ENCODE measurements around the gene SEMA3C.

SEMA3C gene

GRCh38 chr7:80882213-80882801 lies 36.5 kb downstream of the SEMA3C start:
- H3K9me3 ChIP-seq (ENCODE audit: control insufficient read depth, low read depth, low read length): no peaks in the 10 kb centered on the region
- H3K27me3 ChIP-seq (ENCODE audit: control insufficient read depth, insufficient read depth, low read length): no peaks in the 10 kb centered on the region
- no peaks in the 10 kb centered on the region for H3K4me1 ChIP-seq (ENCODE audit: control insufficient read depth, low read depth, low read length)
- no peak overlapping the region for H3K9ac ChIP-seq (ENCODE audit: low read length)
- H3K27ac ChIP-seq (ENCODE audit: low read length): no peak overlapping the region
- no peaks in the 10 kb centered on the region for H3K36me3 ChIP-seq (ENCODE audit: control insufficient read depth, low read depth, low read length)
- no peak overlapping the region for H3K4me3 ChIP-seq (ENCODE audit: low read length)

GRCh38 chr7:80881351-80881900 lies 37.4 kb downstream of the SEMA3C start:
- Histone ChIP-seq H3K27ac (ENCODE audit: low read length) (no peak overlapping the region), H3K9me3 (ENCODE audit: control insufficient read depth, low read depth, low read length) (no peaks in the 10 kb centered on the region), H3K27me3 (ENCODE audit: control insufficient read depth, insufficient read depth, low read length) (no peaks in the 10 kb centered on the region), H3K36me3 (ENCODE audit: control insufficient read depth, low read depth, low read length) (no peaks in the 10 kb centered on the region), H3K4me3 (ENCODE audit: low read length) (no peak overlapping the region), H3K9ac (ENCODE audit: low read length) (no peak overlapping the region), H3K4me1 (ENCODE audit: control insufficient read depth, low read depth, low read length) (no peaks in the 10 kb centered on the region)

DNA sequence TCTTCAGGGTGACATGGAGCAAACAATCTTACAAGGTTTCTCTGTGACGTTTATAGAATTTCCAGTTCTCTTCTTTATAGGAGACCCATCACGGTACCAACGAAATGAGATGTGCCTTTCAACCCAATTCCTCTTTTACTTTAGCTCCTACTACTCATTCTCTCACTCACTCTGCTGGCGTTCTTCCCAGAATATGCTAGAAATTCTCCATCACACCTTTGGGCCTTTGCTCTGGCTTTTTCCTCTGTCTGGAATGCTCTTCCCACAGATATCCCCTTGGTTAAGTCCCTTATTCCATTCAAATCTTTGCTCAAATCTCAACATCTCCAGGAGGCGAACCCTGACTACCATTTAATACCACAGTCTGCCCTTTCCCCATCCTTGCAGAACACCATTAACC lies 39.0 kb downstream of the SEMA3C start:
- Histone ChIP-seq H3K9ac (ENCODE audit: low read length) (no peak overlapping the region), H3K27me3 (ENCODE audit: control insufficient read depth, insufficient read depth, low read length) (no peaks in the 10 kb centered on the region), H3K9me3 (ENCODE audit: control insufficient read depth, low read depth, low read length) (no peaks in the 10 kb centered on the region), H3K4me1 (ENCODE audit: control insufficient read depth, low read depth, low read length) (no peaks in the 10 kb centered on the region), H3K27ac (ENCODE audit: low read length) (no peak overlapping the region), H3K36me3 (ENCODE audit: control insufficient read depth, low read depth, low read length) (no peaks in the 10 kb centered on the region), H3K4me3 (ENCODE audit: low read length) (no peak overlapping the region)

- Histone ChIP-seq H3K27ac (ENCODE audit: low read length) (no peak overlapping the region), H3K9me3 (ENCODE audit: control insufficient read depth, low read depth, low read length) (no peaks in the 10 kb centered on the region), H3K27me3 (ENCODE audit: control insufficient read depth, insufficient read depth, low read length) (no peaks in the 10 kb centered on the region), H3K36me3 (ENCODE audit: control insufficient read depth, low read depth, low read length) (no peaks in the 10 kb centered on the region), H3K4me1 (ENCODE audit: control insufficient read depth, low read depth, low read length) (no peaks in the 10 kb centered on the region), H3K4me3 (ENCODE audit: low read length) (no peak overlapping the region), H3K9ac (ENCODE audit: low read length) (no peak overlapping the region)
Observed at GRCh38 chr7:80876894-80877414, 41.9 kb downstream of the SEMA3C start.

GRCh38 chr7:80875537-80876120 lies 43.2 kb downstream of the SEMA3C start:
- H3K36me3 ChIP-seq (ENCODE audit: control insufficient read depth, low read depth, low read length): no peaks in the 10 kb centered on the region
- no peaks in the 10 kb centered on the region for H3K4me1 ChIP-seq (ENCODE audit: control insufficient read depth, low read depth, low read length)
- no peaks in the 10 kb centered on the region for H3K27me3 ChIP-seq (ENCODE audit: control insufficient read depth, insufficient read depth, low read length)
- H3K4me3 ChIP-seq (ENCODE audit: low read length): no peak overlapping the region
- H3K9me3 ChIP-seq (ENCODE audit: control insufficient read depth, low read depth, low read length): no peaks in the 10 kb centered on the region
- no peak overlapping the region for H3K27ac ChIP-seq (ENCODE audit: low read length)
- no peak overlapping the region for H3K9ac ChIP-seq (ENCODE audit: low read length)

DNA sequence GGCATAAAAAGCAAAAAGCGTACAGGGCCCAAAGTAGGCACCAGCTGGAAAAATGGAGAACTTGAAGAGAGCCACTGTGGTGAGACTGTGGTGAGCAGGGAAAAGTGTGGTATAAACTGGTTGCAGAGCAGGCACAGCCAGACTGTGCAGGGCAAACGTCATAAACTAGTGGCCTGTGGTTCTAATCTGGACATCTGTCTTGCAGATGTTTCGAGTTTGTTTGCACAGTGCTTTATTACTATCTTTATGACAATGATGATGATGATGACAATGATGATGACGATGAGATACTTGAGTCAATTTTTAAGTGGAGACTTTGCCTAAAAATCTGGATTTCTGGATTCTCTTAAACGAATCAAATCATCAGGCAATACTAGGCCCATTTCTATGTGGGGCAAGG lies 45.7 kb downstream of the SEMA3C start:
- Histone ChIP-seq H3K4me3 (ENCODE audit: low read length) (no peak overlapping the region), H3K36me3 (ENCODE audit: control insufficient read depth, low read depth, low read length) (no peaks in the 10 kb centered on the region), H3K9me3 (ENCODE audit: control insufficient read depth, low read depth, low read length) (no peaks in the 10 kb centered on the region), H3K9ac (ENCODE audit: low read length) (no peak overlapping the region), H3K4me1 (ENCODE audit: control insufficient read depth, low read depth, low read length) (no peaks in the 10 kb centered on the region), H3K27ac (ENCODE audit: low read length) (no peak overlapping the region), H3K27me3 (ENCODE audit: control insufficient read depth, insufficient read depth, low read length) (no peaks in the 10 kb centered on the region)

GRCh38 chr7:80871228-80871627 lies 47.6 kb downstream of the SEMA3C start:
- Histone ChIP-seq H3K9ac (ENCODE audit: low read length) (no peak overlapping the region), H3K27ac (ENCODE audit: low read length) (no peak overlapping the region)

DNA sequence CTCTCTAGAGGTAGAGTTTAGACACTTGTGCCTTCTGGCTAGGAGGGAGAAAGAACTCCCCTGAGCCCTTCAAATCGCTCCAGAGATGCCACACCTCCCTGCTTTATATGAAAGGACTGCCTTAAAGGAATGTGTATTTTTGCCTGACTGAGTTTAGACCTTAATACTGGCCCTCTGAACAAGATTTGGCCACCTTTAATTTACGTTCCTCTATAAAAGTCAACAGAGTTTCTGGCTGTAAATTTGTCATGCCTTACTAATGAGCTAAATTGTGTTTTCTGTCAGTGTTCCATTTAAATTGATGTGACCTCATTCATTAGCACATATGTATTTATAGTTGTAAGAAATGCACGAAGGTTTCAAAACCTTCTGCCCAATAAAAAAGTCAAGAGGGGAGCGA lies 48.0 kb downstream of the SEMA3C start:
- no peaks in the 10 kb centered on the region for H3K36me3 ChIP-seq (ENCODE audit: control insufficient read depth, low read depth, low read length)
- no peaks in the 10 kb centered on the region for H3K4me1 ChIP-seq (ENCODE audit: control insufficient read depth, low read depth, low read length)
- no peak overlapping the region for H3K4me3 ChIP-seq (ENCODE audit: low read length)
- no peaks in the 10 kb centered on the region for H3K9me3 ChIP-seq (ENCODE audit: control insufficient read depth, low read depth, low read length)
- no peak overlapping the region for H3K9ac ChIP-seq (ENCODE audit: low read length)
- no peak overlapping the region for H3K27ac ChIP-seq (ENCODE audit: low read length)
- H3K27me3 ChIP-seq (ENCODE audit: control insufficient read depth, insufficient read depth, low read length): no peaks in the 10 kb centered on the region

More at GRCh38 chr7:80871228-80871627, 47.6 kb downstream of the SEMA3C start:
- Histone ChIP-seq H3K4me1 (ENCODE audit: control insufficient read depth, low read depth, low read length) (no peaks in the 10 kb centered on the region), H3K27me3 (ENCODE audit: control insufficient read depth, insufficient read depth, low read length) (no peaks in the 10 kb centered on the region), H3K36me3 (ENCODE audit: control insufficient read depth, low read depth, low read length) (no peaks in the 10 kb centered on the region), H3K4me3 (ENCODE audit: low read length) (no peak overlapping the region), H3K9me3 (ENCODE audit: control insufficient read depth, low read depth, low read length) (no peaks in the 10 kb centered on the region)

- H3K36me3 ChIP-seq (ENCODE audit: control insufficient read depth, low read depth, low read length): no peaks in the 10 kb centered on the region
- H3K4me1 ChIP-seq (ENCODE audit: control insufficient read depth, low read depth, low read length): no peaks in the 10 kb centered on the region
- no peak overlapping the region for H3K4me3 ChIP-seq (ENCODE audit: low read length)
- H3K9me3 ChIP-seq (ENCODE audit: control insufficient read depth, low read depth, low read length): no peaks in the 10 kb centered on the region
- no peaks in the 10 kb centered on the region for H3K27me3 ChIP-seq (ENCODE audit: control insufficient read depth, insufficient read depth, low read length)
- H3K9ac ChIP-seq (ENCODE audit: low read length): no peak overlapping the region
- H3K27ac ChIP-seq (ENCODE audit: low read length): no peak overlapping the region
Observed at GRCh38 chr7:80869821-80870751, 48.8 kb downstream of the SEMA3C start.

- no peaks in the 10 kb centered on the region for H3K36me3 ChIP-seq (ENCODE audit: control insufficient read depth, low read depth, low read length)
- no peak overlapping the region for H3K9ac ChIP-seq (ENCODE audit: low read length)
- no peak overlapping the region for H3K27ac ChIP-seq (ENCODE audit: low read length)
- H3K27me3 ChIP-seq (ENCODE audit: control insufficient read depth, insufficient read depth, low read length): no peaks in the 10 kb centered on the region
- no peaks in the 10 kb centered on the region for H3K9me3 ChIP-seq (ENCODE audit: control insufficient read depth, low read depth, low read length)
- H3K4me1 ChIP-seq (ENCODE audit: control insufficient read depth, low read depth, low read length): no peaks in the 10 kb centered on the region
- H3K4me3 ChIP-seq (ENCODE audit: low read length): no peak overlapping the region
Observed at GRCh38 chr7:80869106-80869784, 49.6 kb downstream of the SEMA3C start.

DNA sequence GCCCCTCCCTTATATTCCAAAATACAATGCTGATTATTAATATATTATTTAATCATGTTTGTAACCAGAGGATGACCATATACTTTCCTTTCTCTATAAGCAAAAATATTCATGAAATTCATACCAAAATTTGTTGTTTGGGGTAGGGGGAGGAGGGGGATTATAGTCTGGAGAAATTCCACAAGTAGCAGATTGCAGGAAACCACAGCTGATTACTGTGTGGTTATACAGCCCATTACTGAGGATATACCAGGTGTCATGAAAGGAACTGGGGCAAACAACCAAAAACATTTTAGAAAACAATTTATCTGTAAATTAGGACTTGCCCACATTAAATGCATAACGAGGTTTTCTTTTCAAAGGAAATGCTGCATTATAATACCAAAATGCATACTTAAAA lies 50.3 kb downstream of the SEMA3C start:
- no peaks in the 10 kb centered on the region for H3K27me3 ChIP-seq (ENCODE audit: control insufficient read depth, insufficient read depth, low read length)
- H3K36me3 ChIP-seq (ENCODE audit: control insufficient read depth, low read depth, low read length): no peaks in the 10 kb centered on the region
- no peak overlapping the region for H3K27ac ChIP-seq (ENCODE audit: low read length)
- H3K4me3 ChIP-seq (ENCODE audit: low read length): no peak overlapping the region
- no peak overlapping the region for H3K9ac ChIP-seq (ENCODE audit: low read length)
- no peaks in the 10 kb centered on the region for H3K4me1 ChIP-seq (ENCODE audit: control insufficient read depth, low read depth, low read length)
- no peaks in the 10 kb centered on the region for H3K9me3 ChIP-seq (ENCODE audit: control insufficient read depth, low read depth, low read length)

Measured in iPS-18a (cell line).